ENCODE results near the gene USF3.

Gene USF3

GRCh38 chr3:113601240-113601639, 95.2 kb downstream of the USF3 start:
- DNase-seq (ENCODE audit: insufficient read length, low spot score) (no peak), FAIRE-seq (no peak)
- no peak for TF ChIP-seq CTCF (IDR thresholded peaks at IDR 0.05; ENCODE audit: insufficient read depth, missing control alignments)

- FAIRE-seq (no peak), DNase-seq (ENCODE audit: insufficient read length, low spot score) (no peak)
- no peak for TF ChIP-seq CTCF (IDR thresholded peaks at IDR 0.05; ENCODE audit: insufficient read depth, missing control alignments)
Measured at GRCh38 chr3:113600418-113601182, 95.8 kb downstream of the USF3 start.
